Spleen (tissue), 11 donors: ENCODE data around the gene PLEKHA7. TPM values are rescaled to one million over a fixed set of nuclear protein-coding genes. Genes with fewer than 3 reads are reported as not detected.

Source experiments
- DNase-seq: peaks from one replicate; pipeline ENCODE4 v3.0.0-alpha.2; 2020
- H3K27ac ChIP-seq, 8 donors: fragments of 200-600 bp; sonication (generic) in 7 of 8; 1 replicate in 4 of 8; 2 replicates in 4 of 8; pipeline versions ENCODE4 v1.5.0 to v1.8.0; 2016 to 2021; ENCODE audit warnings: inconsistent platforms in 4 of 8, mild to moderate bottlenecking in 4 of 8, moderate library complexity in 1 of 8
- H3K27me3 ChIP-seq, 7 donors: fragments of 200-600 bp; sonication (generic) in 6 of 7; replicated peaks in 1 of 7; 1 replicate in 4 of 7; 2 replicates in 3 of 7; pipeline versions ENCODE4 v1.5.0 to v1.8.0; 2016 to 2021; ENCODE audit warnings: inconsistent platforms in 3 of 7, mild to moderate bottlenecking in 1 of 7
- H3K36me3 ChIP-seq, 6 donors: fragments of 200-600 bp; sonication (generic) in 5 of 6; 1 replicate in 4 of 6; 2 replicates in 2 of 6; pipeline versions ENCODE4 v1.5.0 to v1.8.0; 2016 to 2021; ENCODE audit warnings: inconsistent platforms in 2 of 6
- H3K4me1 ChIP-seq, 6 donors: fragments of 200-600 bp; sonication (generic) in 5 of 6; 1 replicate in 3 of 6; 2 replicates in 3 of 6; pipeline versions ENCODE4 v1.5.0 to v1.8.0; 2016 to 2021; ENCODE audit warnings: inconsistent platforms in 3 of 6
- H3K4me3 ChIP-seq, 8 donors: fragments of 200-600 bp; sonication (generic) in 7 of 8; 1 replicate in 4 of 8; 2 replicates in 4 of 8; pipeline versions ENCODE4 v1.5.0 to v1.8.0; 2016 to 2021; ENCODE audit warnings: inconsistent platforms in 4 of 8, mild to moderate bottlenecking in 4 of 8, moderate library complexity in 2 of 8
- H3K9me3 ChIP-seq, 8 donors: fragments of 200-600 bp; sonication (generic) in 7 of 8; 1 replicate in 4 of 8; 2 replicates in 4 of 8; pipeline versions ENCODE4 v1.5.0 to v1.8.0; 2016 to 2021; ENCODE audit warnings: inconsistent platforms in 4 of 8
- CTCF ChIP-seq, 11 experiments: fragments of 200-600 bp in 7 of 11; fragments of 450-650 bp in 4 of 11; sonication (generic) in 4 of 11; IDR thresholded peaks in 8 of 11; conservative IDR thresholded peaks in 3 of 11; 1 replicate in 7 of 11; 2 replicates in 4 of 11; pipeline versions ENCODE4 v1.4.0 to v1.8.0; 2016 to 2021; ENCODE audit warnings: antibody characterized with exemption in 11 of 11, inconsistent platforms in 4 of 11, mild to moderate bottlenecking in 1 of 11
- POLR2A ChIP-seq, 3 donors: fragments of 450-650 bp; IDR thresholded peaks; one replicate each; pipeline ENCODE4 v1.5.1; 2017; ENCODE audit warnings: antibody characterized with exemption in 3 of 3, mild to moderate bottlenecking in 1 of 3
- POLR2AphosphoS5 ChIP-seq, 3 donors: sonication (generic); formaldehyde crosslinking; IDR thresholded peaks; one replicate each; pipeline ENCODE4 v1.5.1; 2017; ENCODE audit warnings: antibody characterized with exemption in 3 of 3
- WGBS, 5 donors: extraction: QIAGEN DNeasy Blood & Tissue Kit in 3 of 5; methylation state at CpG; one replicate each; pipeline versions ENCODE4 v1.1.5 to v1.1.7; 2013 to 2018; 5-methylcytosine and 5-hydroxymethylcytosine counted together
- intact Hi-C: fragments of 100-400 bp; cut with DNase I; formaldehyde crosslinking; loops from one replicate; pipeline ENCODE4 v1.15.0; 2023; ENCODE audit warnings: low total_unique reads
- polyA plus RNA-seq, 3 donors: library from polyadenylated mRNA; stranded (reverse); fragments of 200-250 nt; gene quantifications; one replicate each; pipeline ENCODE4 v1.2.1, GENCODE V29; 2013
- total RNA-seq, 7 donors: library from RNA; depleted of rRNA in 3 of 7; stranded (reverse); fragments of >200 nt in 3 of 7; fragmentation: NEBNext Ultra II Directional in 4 of 7; extraction: Animal tissue kit (Norgen Biotek cat#: 25700) in 4 of 7; gene quantifications; one replicate each; pipeline versions ENCODE4 v1.1.0 to v1.2.1, GENCODE V29; 2016 to 2021
- donor health status: healthy with polysubstance abuse.
- donor health status: DM: no; HTN: no; CAD: no; lungs with moderate emphysema.
- donor health status: DM: no; HTN: no; CAD: no.
- donor health status: Bipolar disorder and iron deficiency.
- donor health status: healthy.
- donor health status: DM: no; HTN: no; CAD: no.
- donor health status: DM: yes; HTN: yes; CAD: no.

The PLEKHA7 gene
- total and polyA plus RNA-seq, 10 donors, result 1.8 to 12.8 (median 5.8) TPM

DNA sequence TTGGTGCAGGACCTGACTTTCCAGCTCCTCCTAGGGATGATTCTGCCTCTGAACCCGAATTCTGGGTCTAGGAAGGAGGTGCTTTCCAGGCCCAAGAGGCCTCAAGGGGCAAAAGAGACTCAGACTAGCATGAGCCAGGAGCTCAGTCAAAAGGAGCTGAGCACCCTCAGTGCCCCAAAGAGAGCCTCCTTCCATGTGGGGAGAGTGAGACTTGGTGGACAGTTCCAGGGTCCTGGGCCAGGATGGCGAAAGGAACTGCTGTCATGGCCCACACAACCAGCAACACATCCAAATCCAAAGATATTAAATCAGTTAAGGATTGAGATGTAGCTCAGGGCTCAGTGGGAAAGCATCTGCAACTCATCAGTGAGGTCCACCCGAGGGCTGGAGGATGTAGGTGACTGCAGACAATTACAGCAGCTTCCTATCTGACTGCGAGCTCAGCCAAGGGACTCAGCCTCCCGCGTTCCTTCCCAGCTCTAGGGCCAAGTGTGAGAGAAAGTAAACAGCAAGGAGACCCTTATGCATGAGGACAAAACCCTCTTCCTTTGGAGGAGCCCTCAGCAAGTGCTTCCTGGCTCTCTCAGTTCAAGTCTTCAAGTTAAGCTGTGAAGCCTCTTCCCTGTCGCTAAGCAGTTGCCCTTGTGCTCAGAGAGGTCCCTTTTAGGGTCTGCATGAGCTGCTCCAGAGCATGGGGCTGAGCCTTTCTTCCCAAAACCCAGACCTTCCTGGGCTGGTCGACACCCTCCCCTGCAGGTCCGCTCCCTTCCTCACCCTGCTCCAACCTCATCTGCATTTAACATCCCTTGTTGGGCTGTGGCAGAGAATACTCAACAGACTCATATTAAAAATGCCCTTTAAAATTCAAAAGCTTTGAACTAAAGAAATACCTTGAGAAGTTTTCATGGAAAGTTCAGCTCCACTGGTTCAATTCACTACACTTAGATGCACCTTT, 240.0 kb downstream of the PLEKHA7 start:
- 60 to 90% (median 74%) methylated on average over 5 to 9 of the region's 9 CpGs for WGBS, 5 donors
- Histone ChIP-seq H3K27ac (no peak overlapping the region), H3K4me3 (no peak overlapping the region), H3K4me1 (no peaks in the 10 kb centered on the region), H3K9me3 (no peaks in the 10 kb centered on the region), H3K27me3 (no peaks in the 10 kb centered on the region), H3K36me3 (no peaks in the 10 kb centered on the region)
- DNase-seq, result no peak
- TF ChIP-seq POLR2AphosphoS5 (IDR thresholded peaks at IDR 0.05), result no peak
- TF ChIP-seq CTCF (IDR thresholded peaks at IDR 0.05 in 8 of 11, conservative IDR thresholded peaks at IDR 0.05 in 3 of 11), result no peak
- no peak for TF ChIP-seq POLR2A (IDR thresholded peaks at IDR 0.05)
- intact Hi-C loops, result no loop called here

DNA sequence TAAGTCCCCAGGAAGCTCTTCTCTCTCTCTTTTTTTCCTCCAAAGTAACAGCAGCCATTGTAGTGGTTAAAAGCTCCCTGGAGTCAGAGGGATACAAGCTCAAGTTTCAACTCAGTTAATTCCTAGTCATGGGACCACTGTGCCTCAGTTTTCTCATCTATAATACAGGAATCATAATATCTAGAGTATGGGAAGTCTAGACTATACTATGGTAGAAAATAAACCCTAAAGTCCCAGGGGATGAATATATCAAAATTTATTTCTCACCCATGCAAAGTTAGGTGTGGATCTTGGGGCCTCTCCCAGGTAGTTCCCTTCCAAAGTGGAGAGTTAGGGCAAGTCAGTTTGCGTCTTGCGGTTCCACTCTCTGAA, 242.1 kb downstream of the PLEKHA7 start:
- Histone ChIP-seq H3K36me3 (no peaks in the 10 kb centered on the region), H3K27me3 (no peaks in the 10 kb centered on the region), H3K27ac (no peak overlapping the region), H3K4me1 (no peaks in the 10 kb centered on the region), H3K9me3 (no peaks in the 10 kb centered on the region), H3K4me3 (no peak overlapping the region)
- DNase-seq, result no peak
- WGBS, 5 donors, result 92 to 100% (median 96%) methylated on average over 2 of the region's 2 CpGs
- intact Hi-C loops, result no loop called here
- TF ChIP-seq CTCF (IDR thresholded peaks at IDR 0.05 in 8 of 11, conservative IDR thresholded peaks at IDR 0.05 in 3 of 11), result no peak
- TF ChIP-seq POLR2AphosphoS5 (IDR thresholded peaks at IDR 0.05), result no peak
- no peak for TF ChIP-seq POLR2A (IDR thresholded peaks at IDR 0.05)

DNA sequence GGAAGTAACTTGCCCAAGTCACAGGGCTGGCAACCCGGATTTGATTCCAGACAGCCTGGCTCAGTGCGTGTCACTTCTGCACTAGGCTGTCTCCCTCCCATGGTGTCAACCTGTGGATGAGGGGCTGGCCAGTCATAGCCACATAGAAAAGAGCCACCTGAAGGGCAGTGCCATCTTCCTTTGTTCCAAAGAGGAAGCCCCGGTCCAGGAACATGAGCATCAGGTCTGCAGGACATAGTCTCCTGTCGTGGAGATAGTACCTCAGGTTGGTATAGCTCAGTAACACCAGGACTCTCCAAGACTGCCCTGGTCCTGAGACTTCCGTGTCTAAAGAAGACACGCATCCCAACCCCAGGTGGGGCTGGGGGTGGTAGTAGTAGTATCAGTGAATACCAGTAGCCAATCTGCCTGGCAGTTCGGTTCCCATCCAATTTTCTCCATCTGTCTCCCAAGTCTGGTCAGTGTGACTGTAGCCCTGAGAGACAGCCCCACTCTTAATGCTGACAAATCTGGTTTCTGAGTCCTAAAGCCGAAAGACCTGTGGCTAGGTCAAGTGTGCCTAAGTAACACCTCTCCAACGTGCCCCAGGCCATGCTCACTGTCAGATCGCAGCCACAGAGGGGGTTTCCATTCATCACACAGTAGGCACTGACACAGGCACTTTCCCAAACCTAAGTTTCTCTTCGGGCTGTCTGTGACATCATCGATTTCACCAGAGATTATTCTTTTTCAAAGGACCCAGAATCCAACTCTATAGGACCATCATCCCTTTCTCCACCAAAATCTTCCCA, 242.7 kb downstream of the PLEKHA7 start:
- intact Hi-C loops, result no loop called here
- H3K27me3 ChIP-seq, result no peaks in the 10 kb centered on the region
- no peaks in the 10 kb centered on the region for H3K4me1 ChIP-seq
- no peaks in the 10 kb centered on the region for H3K9me3 ChIP-seq
- DNase-seq, result no peak
- H3K27ac ChIP-seq, result no peak overlapping the region
- 85 to 90% (median 87%) methylated on average over 11 to 12 of the region's 12 CpGs for WGBS, 5 donors
- H3K4me3 ChIP-seq, result no peak overlapping the region
- H3K36me3 ChIP-seq, result no peaks in the 10 kb centered on the region
- TF ChIP-seq CTCF (IDR thresholded peaks at IDR 0.05 in 8 of 11, conservative IDR thresholded peaks at IDR 0.05 in 3 of 11) (no peak), POLR2AphosphoS5 (IDR thresholded peaks at IDR 0.05) (no peak), POLR2A (IDR thresholded peaks at IDR 0.05) (no peak)

DNA sequence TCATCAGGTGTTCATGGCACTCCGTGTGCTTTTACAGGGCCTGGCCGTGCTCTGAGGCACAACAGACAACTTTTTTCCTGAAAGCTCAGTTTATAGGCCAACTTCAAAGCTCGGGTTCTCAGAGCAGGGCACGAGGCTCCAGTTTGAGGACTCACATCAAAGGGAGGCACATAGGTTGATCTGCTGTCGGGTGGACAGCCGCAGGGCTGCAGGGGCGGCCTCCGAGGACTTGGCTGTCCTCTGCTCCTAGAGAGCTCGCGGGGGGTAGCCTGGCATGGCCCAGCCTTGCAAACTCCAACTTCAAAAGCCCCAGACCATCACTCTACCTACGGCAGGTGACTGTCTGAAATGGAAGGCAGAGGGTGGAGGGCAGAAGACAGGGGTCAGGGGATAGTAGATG, 244.2 kb downstream of the PLEKHA7 start:
- Histone ChIP-seq H3K36me3 (no peaks in the 10 kb centered on the region), H3K4me3 (no peak overlapping the region), H3K9me3 (no peaks in the 10 kb centered on the region), H3K27ac (no peak overlapping the region), H3K4me1 (no peaks in the 10 kb centered on the region), H3K27me3 (no peaks in the 10 kb centered on the region)
- 79 to 85% (median 84%) methylated on average over 7 to 11 of the region's 11 CpGs for WGBS, 5 donors
- intact Hi-C loops, result no loop called here
- no peak for DNase-seq
- TF ChIP-seq CTCF (IDR thresholded peaks at IDR 0.05 in 8 of 11, conservative IDR thresholded peaks at IDR 0.05 in 3 of 11) (no peak), POLR2A (IDR thresholded peaks at IDR 0.05) (no peak), POLR2AphosphoS5 (IDR thresholded peaks at IDR 0.05) (no peak)
